NCI-H748 (cell line): ENCODE results near the gene MYBPC1.
"Not testable (repeated sequence)": the region's sequence is repeated elsewhere in the genome, so short reads cannot be mapped to it uniquely, and the experiment has no call there.

Source experiments
- DNase-seq: peaks from one replicate; lab custom pipeline; 2025; ENCODE audit not compliant: unreplicated experiment; lab: John Stamatoyannopoulos, UW

MYBPC1 gene

DNA sequence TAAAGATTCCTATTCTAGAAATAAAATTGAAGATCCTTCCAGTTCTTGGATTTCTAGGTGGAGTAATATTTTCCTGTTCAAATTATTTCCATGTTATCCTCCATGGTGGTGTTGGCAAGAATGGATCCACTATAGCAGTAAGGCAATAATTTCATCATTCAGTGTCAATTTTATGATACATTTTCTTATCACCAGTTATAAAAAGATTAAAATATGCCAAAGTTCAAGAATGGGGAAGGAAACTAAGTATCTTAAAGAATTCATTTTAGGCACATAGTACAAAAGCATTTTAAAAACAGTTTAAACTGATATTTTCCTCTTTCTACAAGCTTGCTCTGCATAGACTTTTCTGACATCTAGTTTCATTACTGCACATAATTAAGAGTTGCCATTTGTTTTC is 125.3 kb downstream of the MYBPC1 start:
- DNase-seq, result no peak

DNA sequence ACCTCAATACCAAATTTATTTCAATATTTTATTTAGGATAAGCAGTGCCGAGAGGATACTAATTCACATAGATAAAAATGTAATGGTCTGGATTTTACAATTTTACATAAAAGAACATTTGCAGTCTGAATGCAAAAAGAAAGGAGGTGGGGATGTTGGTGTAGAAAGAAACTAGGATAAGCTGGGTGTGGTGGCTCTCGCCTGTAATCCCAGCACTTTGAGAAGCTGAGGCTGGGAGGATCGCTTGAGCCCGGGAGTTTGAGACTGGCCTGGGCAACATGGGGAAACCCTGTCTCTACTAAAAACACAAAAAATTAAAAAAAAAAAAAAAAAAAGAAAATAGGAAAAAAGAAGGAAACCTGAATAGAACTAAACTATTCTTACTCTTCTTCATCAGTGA is 127.6 kb downstream of the MYBPC1 start:
- DNase-seq, result no peak

DNA sequence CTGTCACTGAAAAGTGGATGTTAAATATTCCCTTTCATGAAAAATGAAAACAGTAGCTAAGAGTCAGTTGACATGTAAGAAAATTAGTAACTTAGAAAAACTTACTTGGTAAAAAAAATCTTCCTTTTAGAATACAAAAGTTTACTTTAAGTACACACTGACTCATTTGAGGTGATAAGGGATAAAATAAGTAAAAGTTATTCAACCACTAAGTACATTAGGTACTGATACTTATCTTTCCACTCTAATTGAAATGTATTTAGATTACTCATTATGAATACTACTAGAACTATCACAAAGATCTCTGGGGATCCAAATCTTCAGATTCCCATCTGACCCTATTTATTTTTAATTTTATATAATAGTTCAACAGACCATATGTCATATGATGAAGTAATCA is 132.3 kb downstream of the MYBPC1 start:
- no peak for DNase-seq

DNA sequence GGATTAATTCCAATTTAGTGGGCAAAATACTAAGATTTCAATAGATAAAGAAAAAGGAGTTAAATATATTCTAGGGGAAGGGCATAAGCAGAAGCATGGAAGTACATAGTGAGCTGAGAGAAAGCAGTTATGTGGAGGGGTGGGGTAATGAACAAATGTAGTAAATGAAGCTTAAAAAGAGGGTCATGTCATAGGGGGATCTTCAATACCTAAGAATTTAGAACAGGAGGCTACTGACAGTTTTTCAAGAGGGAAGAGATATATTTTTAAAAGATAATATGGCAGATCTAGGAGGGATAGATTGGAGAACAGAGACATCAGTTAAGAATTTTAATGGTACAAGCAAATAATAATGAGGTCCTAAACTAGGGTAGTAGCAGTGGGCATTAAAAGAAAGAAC is 135.1 kb downstream of the MYBPC1 start:
- DNase-seq, result no peak

DNA sequence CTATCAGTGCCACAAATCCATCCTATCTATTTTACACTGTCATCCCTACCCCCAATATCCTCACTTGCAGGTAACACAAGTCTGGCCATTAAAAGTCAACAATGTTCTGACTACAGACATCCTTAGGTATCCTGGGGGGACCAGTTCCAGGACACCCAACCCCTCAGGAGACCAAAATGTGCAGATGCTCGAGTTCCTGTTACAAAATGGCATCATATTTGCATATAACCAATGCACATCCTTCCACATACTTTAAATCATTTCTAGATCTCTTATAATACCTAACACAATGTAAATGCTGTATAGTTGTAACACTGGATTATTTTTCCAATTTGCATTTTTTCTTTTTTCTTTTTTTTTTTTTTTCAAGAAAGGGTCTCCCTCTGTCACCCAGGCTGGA is 137.5 kb downstream of the MYBPC1 start:
- DNase-seq, result no peak

DNA sequence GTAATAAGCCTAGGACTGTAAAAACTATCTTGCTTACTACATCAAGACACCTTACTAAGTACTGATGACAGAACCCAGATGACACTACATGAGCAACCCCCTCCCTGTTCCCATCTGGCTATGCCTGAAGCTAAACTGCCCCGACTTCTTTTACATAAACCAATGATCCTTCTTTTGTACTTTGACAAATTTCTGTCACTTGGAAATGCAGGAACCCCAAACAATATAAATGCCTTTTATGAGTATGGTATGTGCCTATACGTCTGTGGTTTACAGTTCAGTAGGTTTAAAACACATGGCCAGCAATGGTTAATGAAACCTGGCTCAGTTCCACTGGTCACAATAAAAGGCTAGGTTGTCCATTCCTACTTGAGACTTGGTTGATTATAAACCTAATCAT is 138.4 kb downstream of the MYBPC1 start:
- DNase-seq, result no peak

DNA sequence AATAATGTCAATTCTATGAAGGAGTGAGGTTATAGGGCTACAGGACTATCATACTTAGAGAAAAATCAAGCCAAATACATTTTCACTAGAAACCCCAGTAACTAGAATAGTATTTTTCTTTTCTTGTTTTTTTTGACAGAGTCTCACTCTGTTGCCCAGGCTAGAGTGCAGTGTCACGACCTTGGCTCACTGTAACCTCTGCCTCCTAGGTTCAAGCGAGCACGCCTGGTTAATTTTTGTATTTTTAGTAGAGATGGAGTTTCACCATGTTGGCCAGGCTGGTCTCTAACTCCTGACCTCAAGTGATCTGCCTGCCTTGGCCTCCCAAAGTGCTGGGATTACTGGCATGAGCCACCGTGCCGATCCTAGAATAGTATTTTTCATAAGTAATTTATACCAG is 139.7 kb downstream of the MYBPC1 start:
- not testable (repeated sequence) for DNase-seq
